Stimulated activated effector memory CD8-positive, alpha-beta T cell treated with anti-CD3 and anti-CD28 coated beads, Interleukin-12 subunit alpha, Interleukin-12 subunit beta, amount 100 ng/mL, for 72 hours (primary cell): ENCODE measurements around the gene NAALADL2.

Experiments
- ATAC-seq: fragments of 150-1000 bp; cut with Tn5 transposase; 2 replicates; pipeline ENCODE4 v1.10.0; 2021
- DNase-seq, 2 donors: peaks; one replicate each; pipeline ENCODE4 v3.0.0; 2021 to 2022; ENCODE audit warnings: low spot score in 2 of 2
- H3K27ac Mint-ChIP-seq: one replicate; pipeline ENCODE4 v1.8.0; 2022; ENCODE audit warnings: mild to moderate bottlenecking, mixed read lengths
- H3K36me3 Mint-ChIP-seq: one replicate; pipeline ENCODE4 v1.8.0; 2022; ENCODE audit warnings: mild to moderate bottlenecking, mixed read lengths
- H3K4me1 Mint-ChIP-seq: one replicate; pipeline ENCODE4 v1.8.0; 2022; ENCODE audit warnings: mixed read lengths
- H3K4me3 Mint-ChIP-seq: one replicate; pipeline ENCODE4 v1.8.0; 2022; ENCODE audit warnings: mild to moderate bottlenecking, mixed read lengths
- H3K9me3 Mint-ChIP-seq: one replicate; pipeline ENCODE4 v1.8.0; 2022; ENCODE audit warnings: mixed read lengths

Gene NAALADL2

GRCh38 chr3:174863488-174863887 lies 4.4 kb downstream of the NAALADL2 start:
- no peak overlapping the region for H3K4me3 Mint-ChIP-seq

DNA sequence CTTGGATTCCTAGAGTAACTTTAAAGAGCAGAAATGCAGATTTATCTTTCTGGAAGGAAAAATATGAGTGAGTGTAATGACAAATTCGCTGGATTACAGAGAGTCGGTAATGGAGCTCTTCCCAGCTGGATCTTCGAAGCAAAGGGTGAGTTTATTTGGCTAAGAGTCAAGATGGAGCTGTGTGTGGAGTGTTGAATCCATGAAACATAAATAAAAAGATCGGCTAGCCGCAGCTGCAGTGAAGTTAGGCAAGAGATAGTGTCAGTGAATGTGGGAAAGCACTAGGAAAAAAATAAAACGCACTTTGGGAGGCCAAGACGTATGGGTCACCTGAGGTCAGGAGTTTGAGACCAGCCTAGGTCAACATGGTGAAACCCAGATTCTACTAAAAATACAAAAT lies 10.3 kb downstream of the NAALADL2 start:
- H3K27ac Mint-ChIP-seq, result no peak overlapping the region
- no peak for DNase-seq
- no peak overlapping the region for H3K4me3 Mint-ChIP-seq
- peaks cover 4% of the 10 kb centered on the region for H3K9me3 Mint-ChIP-seq
- no peak for ATAC-seq
- no peaks in the 10 kb centered on the region for H3K4me1 Mint-ChIP-seq
- no peaks in the 10 kb centered on the region for H3K36me3 Mint-ChIP-seq

More at GRCh38 chr3:174863488-174863887, 4.4 kb downstream of the NAALADL2 start:
- Mint-ChIP-seq H3K4me1 (no peaks in the 10 kb centered on the region), H3K36me3 (no peaks in the 10 kb centered on the region), H3K27ac (no peak overlapping the region), H3K9me3 (peaks cover 6% of the 10 kb centered on the region)
- DNase-seq (no peak), ATAC-seq (no peak)

DNA sequence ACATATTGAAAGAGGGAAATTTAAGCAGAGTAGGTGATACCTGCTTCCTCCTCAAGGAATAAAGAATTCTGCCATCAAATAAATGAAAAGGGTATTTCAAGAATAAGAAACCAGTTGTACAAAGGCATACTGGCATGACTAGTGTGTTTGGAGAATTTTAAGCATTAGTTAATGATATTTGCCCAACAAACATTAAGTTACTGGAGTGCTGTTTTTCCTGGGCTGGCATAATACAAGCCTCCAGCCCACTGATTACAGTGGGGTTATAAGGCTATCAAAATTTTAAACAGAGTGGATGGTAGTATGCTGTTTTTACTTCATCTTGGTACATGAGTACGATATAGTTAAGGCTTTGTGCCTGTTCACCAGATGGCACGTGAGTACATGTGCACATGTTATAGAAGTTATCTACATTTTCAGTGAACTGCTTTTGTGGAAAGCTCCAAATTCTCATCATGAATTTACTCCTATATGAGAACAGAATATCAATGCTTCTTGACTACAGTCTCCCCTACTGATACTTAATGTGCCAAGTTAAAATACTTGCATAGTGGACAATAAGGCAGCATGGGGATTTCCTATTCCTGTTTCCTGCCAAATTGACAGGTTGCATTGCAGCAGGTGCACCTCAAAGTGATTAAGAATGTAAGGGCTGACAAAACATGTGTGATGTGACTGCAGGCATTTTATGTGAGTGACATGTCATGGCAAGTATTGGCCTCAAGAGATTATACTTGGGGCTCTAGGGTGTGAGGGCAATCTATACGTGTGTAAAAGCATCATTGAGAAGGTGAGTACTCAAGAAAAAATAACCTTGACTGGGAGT lies 14.9 kb downstream of the NAALADL2 start:
- H3K4me1 Mint-ChIP-seq, result no peaks in the 10 kb centered on the region
- DNase-seq (no peak), ATAC-seq (no peak)
- H3K4me3 Mint-ChIP-seq, result no peak overlapping the region
- no peak overlapping the region for H3K27ac Mint-ChIP-seq
- peaks cover 7% of the 10 kb centered on the region for H3K9me3 Mint-ChIP-seq
- no peaks in the 10 kb centered on the region for H3K36me3 Mint-ChIP-seq

GRCh38 chr3:174882789-174883188 lies 23.7 kb downstream of the NAALADL2 start:
- ATAC-seq (no peak), DNase-seq (no peak)
- Mint-ChIP-seq H3K36me3 (no peaks in the 10 kb centered on the region), H3K4me3 (no peak overlapping the region), H3K4me1 (no peaks in the 10 kb centered on the region), H3K9me3 (peaks cover 12% of the 10 kb centered on the region), H3K27ac (no peak overlapping the region)

DNA sequence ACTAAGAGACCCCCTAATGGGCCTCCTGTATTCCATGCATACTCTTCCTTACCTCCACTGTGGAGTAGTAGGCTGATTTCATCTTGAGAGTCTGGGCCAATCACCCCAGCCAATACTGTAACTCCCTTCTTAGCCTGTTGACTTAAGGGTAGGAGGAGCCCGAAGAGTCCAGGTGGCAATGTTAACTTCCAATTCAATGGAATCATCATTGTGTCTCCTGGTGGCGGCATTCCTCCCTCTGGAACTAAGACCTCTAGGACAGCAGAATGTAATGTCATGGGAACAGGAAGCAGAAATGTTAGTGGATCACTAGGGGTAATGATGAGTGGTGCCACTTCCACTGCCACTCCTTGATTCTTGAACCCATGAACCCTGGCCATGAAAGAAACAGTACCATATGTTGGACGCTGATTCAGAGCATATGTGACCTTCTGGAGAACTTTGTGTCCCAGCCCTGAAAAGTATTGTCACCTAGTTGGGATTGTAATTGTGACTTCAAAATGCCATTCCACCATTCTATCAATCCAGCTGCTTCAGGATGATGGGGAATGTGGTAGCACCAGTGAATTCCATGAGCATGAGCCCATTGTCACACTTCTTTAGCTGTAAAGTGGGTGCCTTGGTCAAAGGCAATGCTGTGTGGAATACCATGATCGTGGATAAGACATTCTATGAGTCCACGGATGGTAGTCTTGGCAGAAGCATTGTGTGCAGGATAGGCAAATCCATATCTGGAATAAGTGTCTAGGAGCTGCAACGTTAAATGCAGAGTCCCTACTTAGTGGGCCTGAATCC lies 24.9 kb downstream of the NAALADL2 start:
- DNase-seq (no peak), ATAC-seq (no peak)
- H3K27ac Mint-ChIP-seq, result no peak overlapping the region
- no peaks in the 10 kb centered on the region for H3K4me1 Mint-ChIP-seq
- H3K9me3 Mint-ChIP-seq, result peaks cover 11% of the 10 kb centered on the region
- H3K4me3 Mint-ChIP-seq, result no peak overlapping the region
- H3K36me3 Mint-ChIP-seq, result no peaks in the 10 kb centered on the region

- H3K27ac Mint-ChIP-seq, result no peak overlapping the region
- ATAC-seq (no peak), DNase-seq (no peak)
- no peaks in the 10 kb centered on the region for H3K4me1 Mint-ChIP-seq
- H3K36me3 Mint-ChIP-seq, result no peaks in the 10 kb centered on the region
- H3K4me3 Mint-ChIP-seq, result no peak overlapping the region
- H3K9me3 Mint-ChIP-seq, result peaks cover 10% of the 10 kb centered on the region
Measured at GRCh38 chr3:174884776-174885568, 25.8 kb downstream of the NAALADL2 start.

DNA sequence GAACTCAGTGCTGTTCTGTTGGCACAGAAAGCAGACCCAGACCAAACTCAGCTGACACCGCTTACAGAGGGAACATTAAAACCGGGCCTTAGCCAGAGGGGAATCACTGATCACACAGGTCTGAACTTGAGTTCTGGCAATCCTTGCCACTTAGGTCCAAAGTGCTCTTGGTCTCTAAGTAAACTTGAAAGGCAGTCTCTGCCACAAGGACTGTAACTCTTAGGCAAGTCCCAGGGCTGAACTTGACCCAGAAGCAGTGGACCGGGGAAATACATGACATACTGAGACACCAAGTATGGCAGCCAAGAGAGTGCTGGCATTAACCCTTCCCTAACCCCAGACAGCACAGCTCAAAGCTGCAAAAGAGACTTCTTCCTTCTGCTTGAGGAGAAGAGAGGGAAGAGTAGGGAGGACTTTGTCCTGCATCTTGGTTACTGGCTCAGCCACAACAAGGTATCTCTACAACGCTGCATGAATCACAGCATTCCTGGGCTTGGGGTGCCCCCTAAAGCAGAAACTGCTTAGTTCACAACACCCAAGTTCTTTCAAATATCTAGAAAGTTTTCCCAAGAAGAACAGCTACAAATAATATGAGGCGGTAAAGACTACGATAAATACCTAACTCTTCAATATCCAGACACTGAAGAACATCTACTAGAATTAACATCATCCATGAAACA lies 32.5 kb downstream of the NAALADL2 start:
- Mint-ChIP-seq H3K27ac (no peak overlapping the region), H3K9me3 (peaks cover 19% of the 10 kb centered on the region), H3K4me3 (no peak overlapping the region), H3K36me3 (no peaks in the 10 kb centered on the region), H3K4me1 (no peaks in the 10 kb centered on the region)
- ATAC-seq (no peak), DNase-seq (no peak)

- ATAC-seq, result no peak
- H3K4me1 Mint-ChIP-seq, result no peaks in the 10 kb centered on the region
- no peak for DNase-seq
- H3K27ac Mint-ChIP-seq, result no peak overlapping the region
- peaks cover 10% of the 10 kb centered on the region for H3K9me3 Mint-ChIP-seq
- H3K4me3 Mint-ChIP-seq, result no peak overlapping the region
- H3K36me3 Mint-ChIP-seq, result no peaks in the 10 kb centered on the region
Measured at GRCh38 chr3:174907027-174907426, 47.9 kb downstream of the NAALADL2 start.

DNA sequence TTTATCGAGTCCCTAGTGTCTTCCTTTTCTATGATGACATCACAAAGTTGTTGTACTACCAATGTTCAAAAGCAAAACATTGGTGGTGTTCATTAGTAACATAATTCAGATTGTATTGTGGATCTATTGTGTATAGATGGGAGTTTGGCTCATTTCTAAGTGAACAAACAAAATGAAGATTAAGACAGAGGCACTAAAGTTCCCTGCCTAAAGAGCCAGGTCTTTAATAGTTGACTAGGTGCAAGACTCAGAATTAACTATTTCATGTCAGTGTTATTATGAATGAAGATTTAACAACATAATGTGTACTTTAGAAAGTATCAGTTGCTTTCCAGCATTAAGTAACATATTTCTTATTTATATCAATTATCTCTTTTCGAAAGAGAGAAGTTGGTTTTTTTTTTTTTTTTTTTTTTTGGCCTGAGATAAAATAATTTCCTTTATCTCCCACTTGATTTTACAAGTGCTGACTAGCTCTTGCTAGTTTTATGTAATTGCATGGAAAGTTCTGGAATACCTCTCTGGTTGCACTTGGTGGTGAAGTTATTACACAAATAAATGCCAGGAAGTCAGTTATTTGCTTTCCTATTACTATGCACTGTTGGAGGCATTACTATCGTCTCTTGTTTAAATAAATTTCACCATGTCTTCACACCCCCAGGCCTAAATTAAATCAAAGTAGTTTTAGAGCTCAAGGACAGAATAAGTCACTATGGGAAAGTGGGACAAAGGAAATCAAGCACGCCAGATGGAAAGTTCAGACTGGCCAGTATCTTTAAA lies 48.7 kb downstream of the NAALADL2 start:
- Mint-ChIP-seq H3K27ac (no peak overlapping the region), H3K4me3 (no peak overlapping the region)
- ATAC-seq, result no peak

GRCh38 chr3:174931473-174932353 lies 72.6 kb downstream of the NAALADL2 start:
- no peak overlapping the region for H3K27ac Mint-ChIP-seq
- H3K4me1 Mint-ChIP-seq, result no peaks in the 10 kb centered on the region
- H3K4me3 Mint-ChIP-seq, result no peak overlapping the region
- H3K36me3 Mint-ChIP-seq, result no peaks in the 10 kb centered on the region
- H3K9me3 Mint-ChIP-seq, result peaks cover 16% of the 10 kb centered on the region
- no peak for DNase-seq
- no peak for ATAC-seq

More for the DNA sequence above, 48.7 kb downstream of the NAALADL2 start:
- Mint-ChIP-seq H3K36me3 (no peaks in the 10 kb centered on the region), H3K4me1 (no peaks in the 10 kb centered on the region), H3K9me3 (peaks cover 10% of the 10 kb centered on the region)
- no peak for DNase-seq

DNA sequence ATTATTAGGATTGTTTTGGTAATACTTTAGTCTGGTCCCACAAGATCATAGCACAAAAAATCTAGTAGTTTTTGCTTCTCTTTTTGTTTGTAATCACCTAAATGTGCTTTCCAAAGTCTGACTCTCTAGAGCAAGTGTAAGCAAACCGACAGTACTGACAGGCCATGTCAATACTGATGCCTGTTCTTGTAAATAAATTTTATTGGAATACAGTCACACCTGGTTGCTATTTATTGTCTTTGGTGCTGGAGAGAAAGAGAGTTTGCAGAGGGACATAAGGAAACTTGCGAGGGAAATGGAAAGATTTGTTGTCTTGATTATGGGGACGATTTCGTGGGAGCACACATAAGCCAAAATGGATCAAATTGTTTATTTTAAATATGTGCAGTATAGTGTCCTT lies 77.5 kb downstream of the NAALADL2 start:
- no peaks in the 10 kb centered on the region for H3K36me3 Mint-ChIP-seq
- H3K4me3 Mint-ChIP-seq, result no peak overlapping the region
- H3K9me3 Mint-ChIP-seq, result peaks cover 12% of the 10 kb centered on the region
- ATAC-seq (no peak), DNase-seq (no peak)
- no peaks in the 10 kb centered on the region for H3K4me1 Mint-ChIP-seq
- no peak overlapping the region for H3K27ac Mint-ChIP-seq

DNA sequence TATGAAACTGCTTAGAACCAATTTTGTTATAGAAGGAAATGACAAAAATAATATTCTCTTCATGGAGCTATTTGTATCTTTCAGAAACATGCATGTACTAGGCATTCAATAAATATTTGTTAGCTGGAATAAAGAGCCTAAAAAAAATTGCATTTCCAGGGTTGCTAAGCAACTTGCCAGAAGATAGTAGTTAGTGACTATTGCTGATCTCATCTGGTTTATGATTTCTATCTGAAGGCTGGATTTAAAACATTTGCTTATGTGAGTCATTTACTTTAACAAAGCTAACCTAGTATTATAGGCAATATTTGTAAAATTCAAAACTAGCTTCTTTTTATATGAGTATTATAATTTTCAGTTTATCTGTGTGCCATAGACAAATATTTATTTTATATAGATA lies 78.3 kb downstream of the NAALADL2 start:
- peaks cover 17% of the 10 kb centered on the region for H3K9me3 Mint-ChIP-seq
- ATAC-seq (no peak), DNase-seq (no peak)
- H3K27ac Mint-ChIP-seq, result no peak overlapping the region
- H3K36me3 Mint-ChIP-seq, result no peaks in the 10 kb centered on the region
- H3K4me1 Mint-ChIP-seq, result no peaks in the 10 kb centered on the region
- no peak overlapping the region for H3K4me3 Mint-ChIP-seq

DNA sequence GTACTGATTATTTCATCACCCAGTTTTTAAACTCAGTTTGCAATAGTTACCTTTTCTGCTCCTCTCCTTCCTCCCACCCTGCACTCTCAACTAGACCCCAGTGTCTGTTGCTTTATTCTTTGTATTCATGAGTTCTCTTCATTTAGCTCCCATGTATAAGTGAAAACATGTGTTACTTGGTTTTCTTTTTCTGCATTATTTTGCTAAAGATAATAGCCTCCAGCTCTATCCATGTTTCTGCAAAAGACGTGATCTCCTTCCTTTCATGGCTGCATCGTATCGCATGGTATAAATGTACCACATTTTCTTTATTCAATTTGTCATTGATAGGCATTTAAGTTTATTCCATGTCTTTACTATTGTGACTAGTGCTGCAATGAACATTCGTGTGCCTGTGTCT lies 79.0 kb downstream of the NAALADL2 start:
- H3K27ac Mint-ChIP-seq, result no peak overlapping the region
- ATAC-seq, result no peak
- H3K4me3 Mint-ChIP-seq, result no peak overlapping the region
- H3K4me1 Mint-ChIP-seq, result no peaks in the 10 kb centered on the region
- H3K9me3 Mint-ChIP-seq, result peaks cover 17% of the 10 kb centered on the region
- H3K36me3 Mint-ChIP-seq, result no peaks in the 10 kb centered on the region
- DNase-seq, result no peak
